Activated T-cell treated with anti-CD3 and anti-CD28 coated beads for 24 hours (primary cell): ENCODE results near the gene DSCAML1.

Source experiments
- DNase-seq: peaks from one replicate; pipeline ENCODE4 v3.0.0-alpha.2; 2020; ENCODE audit warnings: low read depth

Gene DSCAML1

DNA sequence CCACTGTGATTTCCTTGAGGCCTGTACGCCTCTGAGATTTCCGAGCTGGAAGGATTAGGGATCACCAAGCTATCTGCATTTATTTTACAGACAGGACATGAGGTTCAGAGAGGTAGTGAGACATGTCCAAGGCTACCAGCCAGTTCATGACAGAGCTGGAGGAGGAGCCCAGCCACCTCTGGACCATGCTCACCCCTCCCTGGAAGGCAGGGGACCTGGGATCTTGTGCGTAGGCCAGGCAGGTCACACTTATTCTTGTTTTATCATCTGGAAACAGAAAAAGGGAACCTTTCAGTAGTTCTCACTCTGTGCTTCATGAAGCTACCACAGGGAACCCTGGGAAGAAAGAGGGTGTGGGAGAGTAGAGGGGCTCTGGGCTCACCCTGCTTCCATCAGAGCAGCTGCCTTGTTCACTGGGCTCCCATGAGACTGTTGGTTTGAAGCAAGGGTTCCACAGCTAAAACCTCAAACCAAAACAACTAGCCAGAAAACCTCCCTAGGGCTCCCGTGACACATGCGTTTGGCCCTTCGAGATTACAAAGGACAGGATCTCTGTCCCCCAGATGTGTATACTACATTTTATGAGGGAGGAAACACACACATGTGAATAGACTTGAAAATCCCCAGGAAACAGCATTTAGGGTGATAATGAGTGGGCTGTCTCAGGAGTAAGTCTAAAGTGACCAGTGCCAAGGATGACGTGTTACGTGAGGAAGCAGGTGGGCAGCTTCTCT, 106.4 kb downstream of the DSCAML1 start:
- no peak for DNase-seq

DNA sequence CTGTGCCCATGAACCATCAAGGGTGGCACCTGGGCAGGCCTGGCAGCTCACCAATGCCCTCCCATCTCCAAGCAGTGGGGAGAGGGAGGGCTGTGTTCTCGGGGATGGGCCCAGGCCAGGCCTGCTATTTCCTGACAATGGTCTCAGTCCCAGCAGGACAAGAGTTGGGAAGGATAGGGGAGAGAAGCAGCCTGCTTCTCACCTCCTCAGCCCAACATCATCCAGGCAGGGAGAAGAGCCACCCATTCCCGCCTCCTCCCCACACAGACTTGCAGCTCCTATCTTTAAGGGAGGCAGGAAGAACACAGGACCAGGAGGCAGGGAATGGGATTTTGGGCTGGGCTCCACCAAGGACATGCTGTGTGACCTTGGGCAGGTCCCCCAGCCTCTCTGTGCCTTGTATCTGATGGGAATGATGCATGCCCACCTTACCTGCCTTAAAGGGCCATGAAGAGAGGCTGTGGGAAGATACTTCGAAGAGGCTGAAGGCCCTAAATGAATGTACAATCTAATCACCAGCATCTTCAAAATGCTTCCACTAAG, 108.7 kb downstream of the DSCAML1 start:
- DNase-seq, result no peak

DNA sequence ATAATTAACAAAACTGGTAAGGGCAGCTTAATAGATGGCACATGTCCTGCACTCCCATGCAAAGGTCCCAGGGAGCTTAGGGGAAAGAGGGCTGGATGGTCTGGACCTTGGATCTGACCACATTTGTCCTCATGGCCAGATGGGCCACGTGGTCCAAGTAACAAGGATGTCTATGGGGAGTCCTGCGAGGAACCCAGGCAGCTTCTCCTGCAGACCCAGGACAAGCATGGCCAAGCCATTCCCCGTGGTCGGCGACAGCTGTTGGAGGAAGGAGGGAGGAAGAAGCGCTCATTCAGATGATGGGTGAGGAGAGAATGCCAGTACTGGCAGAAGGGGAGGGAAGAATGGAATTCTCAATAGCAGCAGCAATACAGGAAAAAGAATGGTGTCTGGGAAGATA, 109.2 kb downstream of the DSCAML1 start:
- DNase-seq, result no peak

DNA sequence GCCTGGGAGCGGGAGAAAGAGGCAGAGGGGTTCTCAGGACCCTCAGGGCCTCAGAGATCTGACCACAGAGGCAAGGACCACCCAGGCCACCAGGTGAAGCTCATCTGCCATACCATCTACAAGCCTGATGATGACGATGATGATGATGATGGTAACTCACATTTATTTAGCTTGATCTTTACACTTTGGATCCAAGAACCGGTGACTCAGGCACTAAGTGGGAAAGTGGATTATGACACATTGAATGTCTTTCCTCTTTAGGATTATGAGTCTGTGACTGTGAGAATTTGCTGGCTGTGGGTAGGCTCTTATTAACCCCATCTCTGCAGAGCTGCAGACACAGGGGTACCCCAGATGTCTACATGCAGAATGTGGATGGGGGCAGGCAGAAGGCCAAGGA, 110.3 kb downstream of the DSCAML1 start:
- DNase-seq, result no peak

DNA sequence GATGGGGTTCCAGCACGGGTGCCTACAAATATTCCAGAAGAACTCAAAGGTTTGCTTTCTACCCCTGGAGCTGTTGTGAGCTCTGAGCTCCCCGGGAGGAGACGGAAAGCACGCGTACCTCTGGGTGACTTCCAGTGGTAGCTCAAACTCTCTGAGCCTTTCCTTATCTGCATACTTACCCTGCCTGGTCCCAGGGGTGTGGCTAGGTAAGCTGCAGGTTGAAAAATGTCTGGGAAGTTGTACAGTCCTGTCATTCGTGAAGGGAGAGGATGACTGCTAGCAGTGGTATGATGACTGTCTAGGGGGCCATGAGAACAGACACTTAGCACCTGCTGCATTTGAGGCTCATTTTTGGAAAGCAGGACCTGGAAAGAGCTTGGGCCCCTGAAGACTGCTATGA, 111.5 kb downstream of the DSCAML1 start:
- no peak for DNase-seq

DNA sequence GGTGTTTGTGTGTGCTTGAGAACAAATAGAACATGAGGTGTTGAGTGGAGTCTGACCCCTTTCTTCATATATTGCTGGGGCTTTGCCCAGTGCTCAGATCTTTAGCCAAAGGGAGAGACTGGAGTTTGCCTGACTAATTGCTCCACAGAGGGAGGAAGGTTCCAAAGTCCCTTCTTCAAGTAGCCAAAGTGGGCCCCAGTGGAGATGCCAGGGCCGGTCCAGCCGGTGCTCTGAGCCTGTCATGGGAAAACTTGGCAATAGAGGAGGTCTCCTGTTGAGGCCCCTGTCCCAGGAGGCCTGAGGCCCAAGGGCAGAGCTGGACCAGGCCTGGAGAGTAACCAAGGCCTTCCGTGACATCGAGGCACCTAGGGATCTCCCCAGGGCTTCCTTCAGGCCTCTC, 112.3 kb downstream of the DSCAML1 start:
- DNase-seq, result no peak

DNA sequence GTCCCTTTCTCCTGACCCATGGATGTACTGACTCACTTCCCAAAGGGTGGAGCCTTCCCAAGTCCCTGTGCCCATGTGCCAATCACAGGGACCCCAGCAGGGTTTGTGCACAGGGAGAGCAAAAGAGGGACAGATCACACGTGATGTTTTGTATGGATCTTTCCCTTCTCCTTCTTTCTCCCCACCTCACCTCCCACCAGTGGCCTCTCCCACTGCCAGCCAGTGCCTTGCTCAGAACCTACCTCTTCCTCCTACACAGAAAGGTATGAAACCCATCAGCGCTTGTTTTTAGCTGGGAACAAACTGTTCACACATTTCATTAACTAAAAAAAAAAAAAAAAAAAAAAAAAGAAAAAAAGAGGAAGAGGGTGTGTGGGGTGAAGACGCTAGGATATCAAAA, 112.9 kb downstream of the DSCAML1 start:
- DNase-seq, result no peak

DNA sequence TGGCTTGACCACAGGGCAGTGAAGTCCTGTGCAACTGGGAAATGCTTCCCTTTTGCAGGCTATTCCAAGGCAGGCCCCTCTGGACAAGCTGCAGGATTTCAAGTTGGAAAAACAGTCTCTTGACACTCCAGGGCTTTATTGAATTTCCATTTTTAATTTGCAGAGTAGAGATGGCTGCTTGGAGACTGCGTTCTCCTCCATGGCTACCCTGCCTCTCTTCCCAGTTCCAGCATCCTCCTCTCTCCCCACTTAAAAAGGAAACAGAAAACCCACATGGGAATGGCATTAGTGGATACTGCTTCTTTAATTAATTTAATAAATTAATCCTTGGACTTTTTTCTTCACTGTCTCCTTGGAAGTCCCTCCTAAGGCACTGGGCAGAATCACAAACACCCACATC, 115.6 kb downstream of the DSCAML1 start:
- no peak for DNase-seq

DNA sequence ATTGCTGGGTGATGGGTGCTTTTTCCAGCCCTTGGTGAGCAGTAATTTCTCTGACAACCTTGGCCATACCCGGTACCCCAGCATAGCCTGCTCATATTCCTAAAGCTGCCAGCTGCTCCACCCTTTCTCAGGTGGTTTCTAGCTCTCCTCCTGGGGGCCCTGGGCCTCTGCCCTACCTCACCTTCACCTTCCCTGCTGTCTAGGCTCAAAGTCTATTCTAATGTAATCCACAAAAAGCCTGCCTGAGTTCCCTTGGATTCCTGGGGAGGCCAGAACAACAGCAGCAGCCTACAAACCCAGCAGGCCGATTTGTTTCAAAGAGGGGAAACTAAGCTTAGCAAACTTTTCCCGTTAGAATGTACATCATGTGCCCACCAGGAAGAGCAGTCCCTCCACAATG, 117.6 kb downstream of the DSCAML1 start:
- DNase-seq, result no peak

DNA sequence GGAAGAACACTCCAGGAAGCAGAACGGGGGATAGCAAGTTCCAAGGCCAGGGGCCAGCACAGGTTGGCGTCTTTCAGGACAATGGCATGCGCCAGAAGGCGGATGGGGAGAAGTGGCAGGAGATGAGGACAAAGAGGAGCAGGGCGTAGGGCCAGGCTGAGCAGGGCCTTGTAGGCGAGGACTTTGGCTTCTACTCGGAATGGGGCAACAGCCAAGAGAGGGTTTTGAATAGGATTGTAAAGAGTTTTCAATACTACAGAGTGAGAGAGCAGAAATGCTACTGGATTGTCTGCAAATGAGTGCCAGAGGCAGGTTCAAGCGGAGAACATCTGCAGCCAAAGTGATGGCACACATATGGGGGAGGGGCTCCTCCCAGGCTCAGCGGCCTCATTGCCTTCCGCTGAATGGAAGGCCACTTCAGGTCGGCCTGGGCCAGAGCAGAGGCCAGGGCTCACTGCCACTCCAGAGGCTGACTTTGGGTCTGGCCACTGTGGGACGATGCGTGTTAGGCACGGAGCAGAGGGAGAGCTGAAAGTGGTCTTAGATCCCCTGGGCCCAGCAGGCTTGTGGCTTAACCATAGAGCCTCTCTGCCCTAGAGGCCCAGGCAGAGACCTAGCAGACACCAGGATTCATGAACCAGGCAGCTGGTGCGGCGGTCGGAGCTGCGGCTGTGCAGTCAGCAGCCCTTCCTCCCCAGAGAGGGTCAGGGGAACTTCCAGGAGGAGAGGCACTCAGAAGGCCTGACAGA, 118.2 kb downstream of the DSCAML1 start:
- DNase-seq, result no peak

DNA sequence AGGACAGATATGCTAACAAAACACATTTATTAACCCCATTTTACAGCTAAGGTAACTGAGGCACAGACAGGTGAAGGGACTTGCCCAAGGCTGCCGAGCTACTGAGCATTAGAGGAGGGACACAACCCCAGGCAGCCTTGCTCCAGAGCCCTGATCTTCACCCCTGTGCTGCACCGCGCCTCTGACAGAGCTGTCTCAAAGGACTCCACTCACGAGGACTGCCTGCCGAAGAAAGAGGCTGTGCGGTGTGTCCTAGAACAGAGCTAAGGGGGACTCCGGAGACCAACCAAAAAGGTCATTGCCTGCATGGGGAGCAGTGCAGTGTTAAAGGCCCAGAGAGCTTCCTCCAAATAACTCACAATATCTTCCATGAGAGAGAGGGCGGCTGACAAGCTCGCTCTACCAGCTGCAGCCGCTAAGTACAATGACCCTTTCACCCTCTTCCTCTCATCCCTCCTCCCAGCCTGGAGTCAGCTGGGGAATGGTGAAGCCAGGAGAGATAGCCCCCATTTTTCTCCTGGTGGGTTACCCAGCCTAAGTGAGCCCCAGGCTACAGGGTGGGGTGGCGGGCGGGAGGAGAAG, 119.2 kb downstream of the DSCAML1 start:
- DNase-seq, result no peak

DNA sequence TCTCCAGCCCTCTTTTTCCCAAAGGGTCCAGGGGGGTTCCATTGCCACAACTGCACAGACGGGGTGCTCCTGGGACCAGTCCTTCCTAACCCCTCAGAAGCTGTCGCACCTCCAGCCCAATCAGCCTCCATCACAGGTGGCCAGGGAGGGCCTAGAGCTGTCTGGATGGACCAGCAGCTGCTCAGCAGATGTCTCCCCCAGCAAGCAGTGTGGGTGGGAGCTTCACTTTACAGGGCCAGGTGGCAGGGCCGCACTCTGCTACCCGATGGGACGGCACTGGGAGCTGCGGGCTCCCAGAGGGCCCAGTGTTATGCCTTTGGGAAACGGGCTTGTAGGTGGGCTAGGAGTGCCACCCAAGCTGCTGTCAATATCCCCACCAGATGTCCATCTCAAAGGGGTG, 120.5 kb downstream of the DSCAML1 start:
- no peak for DNase-seq

DNA sequence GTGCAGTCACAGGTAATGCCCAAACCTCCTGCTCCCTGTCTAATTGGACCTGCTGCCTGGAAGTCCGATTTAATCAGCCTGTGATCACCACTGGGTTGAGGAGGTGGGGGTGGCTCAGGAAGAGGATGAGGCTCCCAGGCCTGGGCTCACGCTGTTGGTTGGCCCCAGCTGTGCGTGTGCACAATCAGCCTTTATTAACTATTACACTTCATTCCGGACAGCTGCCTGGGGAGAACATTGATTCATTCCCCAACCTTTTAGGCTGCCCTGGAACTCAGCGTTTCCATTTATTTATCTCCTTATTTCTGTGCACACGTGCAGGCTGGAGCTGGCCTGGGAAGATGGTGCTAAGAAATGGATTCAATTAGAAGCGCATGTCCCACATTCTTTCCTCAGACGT, 123.4 kb downstream of the DSCAML1 start:
- DNase-seq, result no peak

DNA sequence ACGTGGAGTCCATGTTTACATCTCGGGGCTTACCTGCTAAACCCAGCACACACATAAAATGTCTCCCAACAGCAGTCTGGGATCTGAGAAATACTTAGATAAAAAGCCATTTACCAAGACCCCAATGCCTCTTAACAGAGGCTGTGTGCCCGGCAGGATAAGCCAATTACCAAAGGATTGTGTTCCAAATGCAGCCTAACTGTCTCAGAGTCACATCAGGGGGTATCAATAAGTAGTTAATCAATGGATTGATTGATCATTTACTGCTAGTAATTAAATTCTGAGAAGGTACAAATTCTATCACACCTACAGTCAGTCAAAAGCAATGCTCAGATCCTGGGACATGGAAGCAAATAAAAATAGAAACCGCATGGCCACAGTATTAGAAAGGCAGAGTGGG, 125.6 kb downstream of the DSCAML1 start:
- DNase-seq, result no peak

DNA sequence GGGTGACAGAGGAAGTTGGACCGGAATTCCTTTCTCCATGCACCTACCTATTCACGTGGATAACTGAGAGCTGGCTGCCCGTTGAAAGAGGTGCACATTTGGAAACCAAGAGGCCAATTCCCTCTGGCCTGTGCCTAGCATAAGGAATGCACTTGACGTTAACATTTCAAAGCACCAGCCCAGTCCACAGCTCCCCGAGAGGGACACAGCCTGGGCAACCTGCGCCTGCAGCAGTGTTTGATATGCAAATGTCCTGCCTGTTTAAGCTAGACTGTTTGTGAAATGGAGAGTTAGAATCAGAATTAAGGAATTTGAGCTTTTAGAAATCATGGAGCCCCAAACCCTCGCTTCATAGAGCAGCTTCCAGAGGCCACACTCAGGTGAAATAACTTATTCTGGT, 126.1 kb downstream of the DSCAML1 start:
- DNase-seq, result no peak

DNA sequence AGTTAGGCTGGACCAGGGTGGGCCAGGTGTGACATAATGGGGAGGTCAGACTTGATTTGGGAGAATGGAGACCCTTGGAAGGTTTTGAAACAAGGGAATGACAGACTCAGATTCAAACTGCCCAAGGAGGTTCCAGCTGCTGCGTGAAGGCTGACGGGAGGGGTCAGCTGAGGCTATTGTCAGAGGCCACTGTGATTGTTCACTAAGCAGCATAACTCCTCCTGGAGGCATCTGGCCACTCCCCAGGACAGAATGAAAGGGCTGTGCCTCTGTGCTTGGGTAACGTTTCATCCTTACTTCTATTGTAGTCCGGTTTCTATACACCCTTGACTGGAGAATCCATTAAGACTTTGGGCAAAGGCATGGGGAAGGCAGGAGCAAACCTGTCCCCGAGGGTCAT, 126.6 kb downstream of the DSCAML1 start:
- no peak for DNase-seq

DNA sequence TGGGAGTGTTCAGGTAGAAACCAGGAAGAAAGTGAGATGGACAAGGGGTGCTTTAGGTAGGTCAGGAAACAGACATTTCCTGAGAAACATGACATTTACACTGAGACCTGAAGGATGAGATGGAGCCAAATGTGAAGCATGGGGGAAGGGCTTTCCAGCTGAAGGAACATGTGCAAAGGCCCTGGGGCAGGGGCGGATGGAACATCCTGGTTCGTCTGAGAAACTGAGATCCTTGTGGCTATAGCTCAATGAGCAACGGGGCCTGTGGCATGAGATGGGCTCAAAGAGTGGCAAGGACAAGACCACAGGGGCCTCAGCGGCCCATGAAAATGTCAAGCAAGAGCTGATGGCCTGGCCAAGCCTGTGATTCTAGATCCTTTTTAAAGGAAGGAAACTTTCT, 127.4 kb downstream of the DSCAML1 start:
- DNase-seq, result no peak

DNA sequence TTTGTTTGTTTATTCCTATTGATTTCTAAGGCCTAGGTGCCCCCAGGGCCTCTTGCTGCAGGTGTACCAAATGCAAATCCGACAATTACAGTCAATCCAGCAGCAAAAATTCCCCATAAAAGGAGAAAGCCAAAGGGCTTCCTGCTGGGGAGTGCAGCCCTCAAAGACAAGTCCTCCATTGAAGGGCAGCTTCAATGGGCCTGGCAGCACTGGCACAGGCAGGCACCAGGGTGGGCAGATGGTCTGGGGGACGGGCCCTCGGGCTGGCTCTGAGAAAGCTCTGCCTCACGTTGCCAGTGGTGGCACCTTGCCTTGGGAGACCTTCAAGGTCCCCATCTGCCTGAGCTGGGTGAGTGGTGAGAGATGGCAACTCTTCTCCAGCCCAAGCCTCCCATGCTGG, 128.0 kb downstream of the DSCAML1 start:
- no peak for DNase-seq

DNA sequence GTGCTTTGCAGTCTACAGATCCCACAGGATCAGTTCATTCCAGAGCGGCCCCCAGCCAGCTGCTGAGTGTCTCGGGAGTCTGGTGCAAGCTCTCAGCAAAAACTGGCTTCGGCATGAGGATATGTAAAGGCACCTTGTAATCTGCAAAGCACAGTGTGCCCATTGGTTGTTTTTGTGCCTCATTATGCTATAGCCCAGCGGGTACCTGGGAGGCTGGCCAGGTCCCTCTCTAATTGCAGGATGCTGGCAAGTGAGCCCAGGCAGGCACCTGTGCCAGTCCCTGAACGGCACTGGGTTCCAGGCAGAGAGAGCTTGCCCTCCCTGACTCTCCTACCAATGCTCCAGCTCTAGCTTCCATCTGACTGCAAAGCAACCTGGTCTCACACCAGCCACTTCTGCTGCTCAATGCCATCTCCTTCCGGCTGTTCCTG, 128.7 kb downstream of the DSCAML1 start:
- no peak for DNase-seq

DNA sequence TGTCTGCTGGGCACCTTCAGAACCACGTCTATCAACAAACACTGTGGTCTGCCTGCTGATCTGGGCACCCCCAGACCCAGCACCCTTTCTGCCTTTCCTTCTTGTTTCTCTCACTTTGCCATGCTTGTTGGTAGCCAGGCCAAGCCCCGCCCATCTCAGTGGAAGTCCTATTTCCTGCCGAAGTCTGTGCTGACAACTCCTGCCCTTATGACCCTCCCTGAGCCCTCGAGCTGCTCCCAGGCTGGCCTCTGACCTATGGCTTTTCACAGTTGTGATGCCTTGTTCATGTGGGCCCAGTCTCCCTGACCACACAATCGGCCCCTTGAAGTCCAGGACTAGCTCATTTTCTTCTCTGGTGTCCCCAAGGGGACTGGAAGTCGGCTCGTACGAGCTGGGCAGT, 132.1 kb downstream of the DSCAML1 start:
- no peak for DNase-seq

DNA sequence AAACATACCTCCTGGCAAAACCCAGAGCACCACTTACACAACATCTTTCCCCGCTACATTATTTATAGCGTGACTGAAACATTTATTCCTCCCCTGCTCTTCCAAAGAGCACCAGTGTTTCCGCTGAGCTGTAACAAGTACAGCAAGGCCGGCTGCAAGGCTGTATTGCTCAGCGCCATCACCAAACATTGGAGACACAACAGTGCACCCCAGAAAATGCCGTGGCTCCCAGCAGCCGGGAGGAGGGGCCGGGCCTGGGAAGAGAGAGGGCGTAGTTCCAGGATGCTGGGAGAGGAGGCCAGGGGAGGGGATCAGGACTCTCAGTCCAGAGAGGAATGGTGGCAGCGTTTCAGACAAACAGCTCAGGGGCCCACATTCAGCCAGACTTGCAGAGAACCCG, 133.2 kb downstream of the DSCAML1 start:
- DNase-seq, result no peak

DNA sequence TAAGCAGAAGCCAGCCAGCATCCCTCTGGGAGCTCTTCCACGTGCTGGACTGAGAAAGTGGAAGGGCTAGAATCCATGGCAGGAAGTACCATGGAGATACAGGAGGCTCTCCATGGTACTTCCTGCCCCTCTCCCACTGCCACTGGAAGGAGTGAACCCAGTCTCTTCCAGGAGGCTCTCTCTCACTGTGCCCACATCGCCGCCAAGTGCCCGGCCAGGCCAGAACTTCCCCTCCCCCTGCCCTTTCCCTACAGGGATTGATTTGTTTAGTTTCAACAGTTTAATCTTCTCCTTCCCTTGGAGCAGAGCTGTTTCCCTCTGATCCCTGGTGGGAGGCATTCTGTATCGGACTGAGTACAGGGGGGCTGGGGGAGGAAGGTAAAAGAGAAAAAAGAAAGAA, 133.6 kb downstream of the DSCAML1 start:
- no peak for DNase-seq

DNA sequence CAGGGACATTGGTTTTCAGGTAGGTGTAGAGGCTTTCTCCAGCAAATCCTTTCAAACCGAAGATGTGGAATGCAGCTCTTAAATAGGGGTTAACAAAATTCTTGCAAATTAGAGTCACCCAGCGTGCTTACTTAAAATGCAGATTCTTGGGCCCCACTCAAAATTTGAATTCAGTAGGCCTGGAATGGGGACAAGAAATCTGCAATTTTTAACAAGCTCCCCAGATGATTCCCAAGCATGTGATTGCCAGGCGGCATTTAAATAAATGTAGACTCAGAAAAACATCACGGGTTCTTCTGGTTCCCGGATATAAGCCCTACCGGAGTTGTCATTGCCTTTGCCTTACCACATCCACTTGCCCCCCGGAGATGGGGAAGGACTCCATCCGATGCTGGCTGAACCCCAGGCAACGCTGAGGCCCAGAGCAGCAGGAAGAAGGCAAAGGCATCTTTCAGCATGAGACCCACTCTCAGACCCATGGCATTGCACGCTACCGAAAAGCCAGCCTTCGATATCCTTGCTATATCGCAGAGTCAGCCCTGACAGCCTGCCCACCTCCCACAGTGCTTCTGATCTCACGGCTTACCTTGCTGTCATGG, 134.2 kb downstream of the DSCAML1 start:
- no peak for DNase-seq
